Left lung (tissue), 10 donors: ENCODE measurements around the gene CYP27A1. TPM values are rescaled to one million over a fixed set of nuclear protein-coding genes. Genes with fewer than 3 reads are reported as not detected.

Experiments used
- ATAC-seq: fragments of 200-7000 bp; cut with Tn5 transposase; one replicate; pipeline ENCODE4 v1.9.1; 2020; ENCODE audit warnings: moderate library complexity
- DNase-seq, 4 donors: peaks; one replicate each; pipeline ENCODE4 v3.0.0-alpha.2; 2013 to 2020
- H3K27ac ChIP-seq, 2 donors: fragments of 200-600 bp; sonication (generic) in 1 of 2; one replicate each; pipeline versions ENCODE4 v1.5.0 to v1.8.0; 2020 to 2021
- H3K27me3 ChIP-seq, 2 donors: fragments of 200-600 bp; sonication (generic) in 1 of 2; one replicate each; pipeline versions ENCODE4 v1.5.0 to v1.8.0; 2020 to 2021
- H3K36me3 ChIP-seq, 2 donors: fragments of 200-600 bp; sonication (generic) in 1 of 2; one replicate each; pipeline versions ENCODE4 v1.5.0 to v1.8.0; 2020 to 2021
- H3K4me1 ChIP-seq, 2 donors: fragments of 200-600 bp; one replicate each; pipeline ENCODE4 v1.8.0; 2021
- H3K4me3 ChIP-seq, 2 donors: fragments of 200-600 bp; sonication (generic) in 1 of 2; one replicate each; pipeline versions ENCODE4 v1.5.0 to v1.8.0; 2020 to 2021; ENCODE audit warnings: mild to moderate bottlenecking in 1 of 2
- H3K9me3 ChIP-seq, 2 donors: fragments of 200-600 bp; sonication (generic) in 1 of 2; one replicate each; pipeline versions ENCODE4 v1.5.0 to v1.8.0; 2020 to 2021
- CTCF ChIP-seq, 2 donors: fragments of 200-600 bp; sonication (generic) in 1 of 2; IDR thresholded peaks; one replicate each; pipeline versions ENCODE4 v1.5.0 to v1.8.0; 2021; ENCODE audit warnings: antibody characterized with exemption in 2 of 2
- intact Hi-C, 2 donors: fragments of 100-400 bp; cut with DNase I; formaldehyde crosslinking; loops; one replicate each; pipeline versions ENCODE4 v1.11.2 to v1.14.2; 2022
- polyA plus RNA-seq, 6 donors: library from polyadenylated mRNA; unstranded; fragments of 120-200 nt; gene quantifications; one replicate each; pipeline ENCODE4 v1.2.1, GENCODE V29; 2013; ENCODE audit not compliant: insufficient read length in 6 of 6
- total RNA-seq, 2 donors: library from RNA; stranded (reverse); fragmentation: NEBNext Ultra II Directional; extraction: Animal tissue kit (Norgen Biotek cat#: 25700); gene quantifications; one replicate each; pipeline ENCODE4 v1.2.1, GENCODE V29; 2021
- donor health status: DM: no; HTN: yes; CAD: no.
- donor health status: DM: no; HTN: no; CAD: no.

Gene CYP27A1
- total and polyA plus RNA-seq, 8 donors = 24.3 to 95.9 (median 30.7) TPM

GRCh38 chr2:218745559-218746469 lies 36.1 kb upstream of the CYP27A1 start:
- intact Hi-C loops = no loop called here
- no peak for TF ChIP-seq CTCF (IDR thresholded peaks at IDR 0.05)
- H3K9me3 ChIP-seq = no peaks in the 10 kb centered on the region
- peak overlapping the region in 1 of 2 donors; percentile 83 for H3K27ac ChIP-seq
- H3K36me3 ChIP-seq = peaks cover 0 to 80% of the 10 kb centered on the region in 2 donors
- H3K27me3 ChIP-seq = no peaks in the 10 kb centered on the region
- DNase-seq (peak in 1 of 4 donors; percentile 43), ATAC-seq (peak; percentile 23)
- H3K4me3 ChIP-seq = no peak overlapping the region
- H3K4me1 ChIP-seq = peaks cover 0 to 50% of the 10 kb centered on the region in 2 donors

DNA sequence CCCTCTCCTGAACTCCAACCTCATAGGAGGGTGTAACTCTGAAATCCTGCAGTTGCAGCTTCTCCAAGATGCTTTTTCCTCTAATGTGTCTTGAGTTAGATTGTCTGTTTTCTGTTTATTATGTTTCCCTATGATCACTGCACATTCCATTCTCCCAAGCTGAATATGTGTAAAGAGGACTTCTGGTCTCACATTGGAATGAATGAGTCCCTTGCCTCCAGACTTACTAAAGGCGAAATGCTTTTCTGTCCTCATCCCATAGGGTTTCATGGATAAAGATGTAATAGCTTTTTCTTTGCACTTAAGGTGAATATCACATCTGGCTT lies 35.5 kb upstream of the CYP27A1 start:
- H3K4me3 ChIP-seq = no peak overlapping the region
- no peak for ATAC-seq
- no peak for DNase-seq
- no peak overlapping the region for H3K27ac ChIP-seq
- peaks cover 0 to 50% of the 10 kb centered on the region in 2 donors for H3K4me1 ChIP-seq
- H3K9me3 ChIP-seq = no peaks in the 10 kb centered on the region
- intact Hi-C loops = no loop called here
- peaks cover 0 to 80% of the 10 kb centered on the region in 2 donors for H3K36me3 ChIP-seq
- no peak for TF ChIP-seq CTCF (IDR thresholded peaks at IDR 0.05)
- no peaks in the 10 kb centered on the region for H3K27me3 ChIP-seq

GRCh38 chr2:218746960-218747359 lies 35.0 kb upstream of the CYP27A1 start:
- intact Hi-C loops = no loop called here
- Histone ChIP-seq H3K36me3 (peaks cover 0 to 80% of the 10 kb centered on the region in 2 donors), H3K27ac (no peak overlapping the region), H3K4me1 (peaks cover 0 to 50% of the 10 kb centered on the region in 2 donors), H3K27me3 (no peaks in the 10 kb centered on the region), H3K9me3 (no peaks in the 10 kb centered on the region), H3K4me3 (no peak overlapping the region)
- no peak for ATAC-seq
- TF ChIP-seq CTCF (IDR thresholded peaks at IDR 0.05) = no peak
- no peak for DNase-seq

- H3K4me3 ChIP-seq = no peak overlapping the region
- H3K27me3 ChIP-seq = no peaks in the 10 kb centered on the region
- intact Hi-C loops = no loop called here
- ATAC-seq = peak; percentile 39
- H3K9me3 ChIP-seq = no peaks in the 10 kb centered on the region
- no peak for TF ChIP-seq CTCF (IDR thresholded peaks at IDR 0.05)
- H3K4me1 ChIP-seq = peaks cover 0 to 39% of the 10 kb centered on the region in 2 donors
- DNase-seq = no peak
- peak overlapping the region in 1 of 2 donors; percentile 8 for H3K27ac ChIP-seq
- H3K36me3 ChIP-seq = peaks cover 0 to 90% of the 10 kb centered on the region in 2 donors
Measured at GRCh38 chr2:218748741-218749441, 33.1 kb upstream of the CYP27A1 start.

GRCh38 chr2:218754201-218754600 lies 27.7 kb upstream of the CYP27A1 start:
- H3K4me3 ChIP-seq = no peak overlapping the region
- DNase-seq = peak in 2 of 4 donors; percentile 52 to 72
- TF ChIP-seq CTCF (IDR thresholded peaks at IDR 0.05) = no peak

More at GRCh38 chr2:218754201-218754600, 27.7 kb upstream of the CYP27A1 start:
- Histone ChIP-seq H3K27ac (no peak overlapping the region), H3K36me3 (peaks cover 0 to 64% of the 10 kb centered on the region in 2 donors), H3K9me3 (no peaks in the 10 kb centered on the region), H3K4me1 (peaks cover 0 to 12% of the 10 kb centered on the region in 2 donors), H3K27me3 (no peaks in the 10 kb centered on the region)
- ATAC-seq = peak; percentile 64
- intact Hi-C loops = no loop called here
